ENCODE measurements around the gene STAT4.

DNA sequence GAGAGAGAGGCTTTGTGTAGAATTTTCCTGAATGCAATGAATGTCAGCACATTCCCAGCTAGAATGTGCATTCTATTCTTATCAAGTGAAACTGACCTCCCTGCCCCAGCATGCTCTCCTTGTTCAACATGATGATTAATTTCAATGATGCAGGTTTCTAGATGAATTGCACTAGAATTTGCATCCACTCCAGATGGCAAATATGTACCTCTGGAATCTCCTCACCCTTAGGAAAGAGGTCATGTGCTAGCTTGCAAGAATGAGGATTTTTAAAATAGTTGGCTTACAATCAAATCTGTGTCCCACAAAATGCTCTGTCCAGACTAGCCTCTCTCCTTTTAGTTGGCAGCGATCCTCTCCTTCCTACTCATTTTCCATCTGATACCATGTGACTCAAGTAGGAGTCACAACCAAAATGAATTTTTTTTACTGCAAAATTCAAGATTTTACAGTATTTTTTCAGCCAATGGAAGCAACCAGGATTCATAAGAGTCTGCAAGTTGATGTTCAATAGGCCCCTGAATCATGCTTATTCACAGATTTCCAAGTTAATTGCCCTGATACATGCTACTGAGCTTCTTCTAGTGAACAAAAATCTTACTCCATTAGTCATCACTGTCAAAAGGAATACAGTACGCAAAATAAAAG lies 21.0 kb upstream of the STAT4 start:
- TF ChIP-seq, protein P1, sequence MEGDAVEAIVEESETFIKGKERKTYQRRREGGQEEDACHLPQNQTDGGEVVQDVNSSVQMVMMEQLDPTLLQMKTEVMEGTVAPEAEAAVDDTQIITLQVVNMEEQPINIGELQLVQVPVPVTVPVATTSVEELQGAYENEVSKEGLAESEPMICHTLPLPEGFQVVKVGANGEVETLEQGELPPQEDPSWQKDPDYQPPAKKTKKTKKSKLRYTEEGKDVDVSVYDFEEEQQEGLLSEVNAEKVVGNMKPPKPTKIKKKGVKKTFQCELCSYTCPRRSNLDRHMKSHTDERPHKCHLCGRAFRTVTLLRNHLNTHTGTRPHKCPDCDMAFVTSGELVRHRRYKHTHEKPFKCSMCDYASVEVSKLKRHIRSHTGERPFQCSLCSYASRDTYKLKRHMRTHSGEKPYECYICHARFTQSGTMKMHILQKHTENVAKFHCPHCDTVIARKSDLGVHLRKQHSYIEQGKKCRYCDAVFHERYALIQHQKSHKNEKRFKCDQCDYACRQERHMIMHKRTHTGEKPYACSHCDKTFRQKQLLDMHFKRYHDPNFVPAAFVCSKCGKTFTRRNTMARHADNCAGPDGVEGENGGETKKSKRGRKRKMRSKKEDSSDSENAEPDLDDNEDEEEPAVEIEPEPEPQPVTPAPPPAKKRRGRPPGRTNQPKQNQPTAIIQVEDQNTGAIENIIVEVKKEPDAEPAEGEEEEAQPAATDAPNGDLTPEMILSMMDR (IDR thresholded peaks at IDR 0.05; ENCODE audit: insufficient read depth, low read length, poor library complexity, severe bottlenecking) = no peak
- TF ChIP-seq EZH2phosphoT487 (conservative IDR thresholded peaks at IDR 0.05; ENCODE audit: low read length) = no peak
